Mammary epithelial cell (primary cell): ENCODE measurements around the gene NBPF20.
"Not testable (repeated sequence)": the region's sequence is repeated elsewhere in the genome, so short reads cannot be mapped to it uniquely, and the experiment has no call there.

Experiments
- EZH2 ChIP-seq: IDR thresholded peaks from 2 replicates; pipeline ENCODE4 v1.6.1; 2012; ENCODE audit warnings: low read length, inconsistent platforms, borderline replicate concordance
- TF ChIP-seq, protein P1 (sequence below), 2 donors: IDR thresholded peaks in 1 of 2; conservative IDR thresholded peaks in 1 of 2; 2 replicates each; pipeline ENCODE4 v1.5.1; 2011 to 2012; ENCODE audit warnings: inconsistent platforms in 2 of 2, low read length in 2 of 2, mild to moderate bottlenecking in 2 of 2, control low read depth in 1 of 2, low read depth in 1 of 2; ENCODE audit not compliant: insufficient read depth in 1 of 2; ENCODE audit errors: extremely low read depth in 1 of 2

GRCh38 chr1:145459591-145459990 lies 34.2 kb upstream of the NBPF20 start:
- TF ChIP-seq, protein P1, sequence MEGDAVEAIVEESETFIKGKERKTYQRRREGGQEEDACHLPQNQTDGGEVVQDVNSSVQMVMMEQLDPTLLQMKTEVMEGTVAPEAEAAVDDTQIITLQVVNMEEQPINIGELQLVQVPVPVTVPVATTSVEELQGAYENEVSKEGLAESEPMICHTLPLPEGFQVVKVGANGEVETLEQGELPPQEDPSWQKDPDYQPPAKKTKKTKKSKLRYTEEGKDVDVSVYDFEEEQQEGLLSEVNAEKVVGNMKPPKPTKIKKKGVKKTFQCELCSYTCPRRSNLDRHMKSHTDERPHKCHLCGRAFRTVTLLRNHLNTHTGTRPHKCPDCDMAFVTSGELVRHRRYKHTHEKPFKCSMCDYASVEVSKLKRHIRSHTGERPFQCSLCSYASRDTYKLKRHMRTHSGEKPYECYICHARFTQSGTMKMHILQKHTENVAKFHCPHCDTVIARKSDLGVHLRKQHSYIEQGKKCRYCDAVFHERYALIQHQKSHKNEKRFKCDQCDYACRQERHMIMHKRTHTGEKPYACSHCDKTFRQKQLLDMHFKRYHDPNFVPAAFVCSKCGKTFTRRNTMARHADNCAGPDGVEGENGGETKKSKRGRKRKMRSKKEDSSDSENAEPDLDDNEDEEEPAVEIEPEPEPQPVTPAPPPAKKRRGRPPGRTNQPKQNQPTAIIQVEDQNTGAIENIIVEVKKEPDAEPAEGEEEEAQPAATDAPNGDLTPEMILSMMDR (conservative IDR thresholded peaks at IDR 0.05 in 1 of 2, IDR thresholded peaks at IDR 0.05 in 1 of 2; ENCODE audit: extremely low read depth in 1 of 2, insufficient read depth in 1 of 2, low read depth in 1 of 2, low read length in 2 of 2), result not testable (repeated sequence)
- TF ChIP-seq EZH2, result not testable (repeated sequence)
